Keratinocyte (primary cell): Measurements from ENCODE around the gene C6orf47.

Experiments used
- CTCF ChIP-seq, 3 experiments: IDR thresholded peaks in 1 of 3; conservative IDR thresholded peaks in 1 of 3; optimal IDR thresholded peaks in 1 of 3; 2 replicates in 2 of 3; 3 replicates in 1 of 3; pipeline versions ENCODE3 to v1.5.1; 2011; ENCODE audit warnings: low read length in 3 of 3, mild to moderate bottlenecking in 3 of 3, moderate library complexity in 2 of 3, control low read depth in 1 of 3, inconsistent platforms in 1 of 3; ENCODE audit not compliant: insufficient read depth in 2 of 3; ENCODE audit errors: extremely low read depth in 1 of 3
- EZH2 ChIP-seq: IDR thresholded peaks from one replicate; pipeline ENCODE4 v1.6.1; 2012; ENCODE audit warnings: inconsistent platforms, mild to moderate bottlenecking, low read length, moderate library complexity

DNA sequence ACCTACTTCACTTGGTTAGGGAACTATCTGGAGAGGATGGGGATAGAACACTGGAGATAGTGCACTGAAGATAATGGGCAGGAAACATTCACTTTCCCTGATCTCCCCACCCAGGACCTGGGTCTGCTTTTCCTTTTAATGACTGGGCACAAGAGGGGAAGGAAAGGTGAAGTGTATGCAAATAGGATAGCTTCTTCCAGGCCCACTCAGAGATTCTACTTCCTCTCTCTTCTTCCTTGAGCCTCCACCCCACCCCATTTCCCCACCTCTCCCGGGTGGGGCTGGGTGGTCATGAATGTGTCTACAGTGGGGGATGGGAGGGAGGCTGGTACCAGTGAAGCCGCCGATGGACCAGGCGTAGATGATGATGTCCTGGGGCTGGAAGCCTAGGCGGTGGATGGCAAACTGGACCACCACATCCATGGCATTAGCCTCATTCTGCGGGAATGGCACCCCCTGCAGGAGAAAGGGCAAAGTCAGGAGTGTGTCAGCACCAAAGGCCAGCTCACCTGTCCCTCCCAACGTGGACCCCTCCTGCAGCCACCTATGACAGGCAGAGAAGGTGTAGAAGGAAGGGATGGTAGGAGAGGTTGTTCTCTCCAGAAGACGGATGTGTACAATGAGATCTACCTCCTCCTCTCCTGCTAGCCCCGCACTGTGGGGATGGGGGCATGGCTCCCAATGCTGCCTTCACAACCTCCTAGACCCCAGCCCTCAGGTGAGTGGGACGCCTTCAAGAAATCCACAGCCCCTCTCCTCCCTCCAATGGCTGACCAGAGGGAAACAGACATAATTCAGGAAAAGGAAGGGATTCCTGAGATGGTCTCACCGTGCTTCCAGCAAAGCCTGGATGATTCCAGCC is 28.9 kb upstream of the C6orf47 start:
- TF ChIP-seq EZH2 (no peak), CTCF (optimal IDR thresholded peaks at IDR 0.05 in 1 of 3, IDR thresholded peaks at IDR 0.05 in 1 of 3, conservative IDR thresholded peaks at IDR 0.05 in 1 of 3; ENCODE audit: extremely low read depth in 1 of 3, insufficient read depth in 2 of 3, low read length in 3 of 3) (peak in 2 of 3 experiments; percentile 48 to 71)
